GM18520 (cell line): ENCODE measurements around the gene ACAP1.
"Not testable (repeated sequence)": the region's sequence is repeated elsewhere in the genome, so short reads cannot be mapped to it uniquely, and the experiment has no call there.

ENCODE experiments used
- ATAC-seq: cut with Tn5 transposase; IDR thresholded peaks from one replicate; pipeline ENCODE4 v1.9.1; 2021; ENCODE audit not compliant: unreplicated experiment

ACAP1 gene

DNA sequence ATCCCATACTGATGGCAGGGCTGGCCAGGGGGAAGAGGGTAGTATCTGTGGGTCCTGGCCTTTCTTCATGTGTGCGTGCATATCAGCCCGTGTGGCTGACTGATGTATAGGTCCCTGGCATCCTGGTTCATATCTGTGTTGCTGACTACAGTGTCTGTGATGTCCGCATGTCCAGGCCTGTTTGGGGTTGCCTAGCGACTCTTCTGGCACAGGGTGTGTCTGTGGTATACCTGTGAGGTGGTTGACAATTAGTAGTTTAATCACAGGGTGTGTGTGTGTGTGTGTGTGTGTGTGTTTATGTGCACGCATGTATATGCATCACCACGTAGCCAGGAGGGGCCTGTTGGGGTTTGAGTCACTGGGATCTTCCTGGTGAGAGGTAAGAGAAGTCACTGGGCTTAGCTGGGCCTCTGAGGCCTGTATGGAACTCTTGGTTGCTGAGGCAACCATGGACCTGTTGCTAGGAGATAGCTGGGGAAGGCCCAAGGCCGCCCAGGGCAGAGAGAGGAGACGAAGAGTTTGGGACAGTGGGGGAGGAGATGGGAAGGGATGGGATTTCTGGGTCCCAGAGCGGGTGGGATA is 18.0 kb downstream of the ACAP1 start:
- no peak for ATAC-seq

GRCh38 chr17:7355053-7355452 is 18.7 kb downstream of the ACAP1 start, which contains the start of gene TMEM95:
TSS of gene TMEM95 (plus strand) at chr17:7355156. CDS start at chr17:7355205, 49 bp downstream.
- no peak for ATAC-seq

- no peak for ATAC-seq
Measured at GRCh38 chr17:7355573-7355972, 19.2 kb downstream of the ACAP1 start.

GRCh38 chr17:7356072-7356549 is 19.8 kb downstream of the ACAP1 start:
- no peak for ATAC-seq

- no peak for ATAC-seq
Measured at GRCh38 chr17:7356756-7357155, 20.4 kb downstream of the ACAP1 start.

GRCh38 chr17:7357381-7357780 is 21.1 kb downstream of the ACAP1 start:
- ATAC-seq = no peak

- no peak for ATAC-seq
Measured at GRCh38 chr17:7361906-7362305, 25.6 kb downstream of the ACAP1 start.

GRCh38 chr17:7363311-7363710 is 27.0 kb downstream of the ACAP1 start:
- ATAC-seq = no peak

- not testable (repeated sequence) for ATAC-seq
Measured at GRCh38 chr17:7365963-7366362, 29.6 kb downstream of the ACAP1 start.

GRCh38 chr17:7367083-7367482 is 30.8 kb downstream of the ACAP1 start:
- ATAC-seq = no peak

DNA sequence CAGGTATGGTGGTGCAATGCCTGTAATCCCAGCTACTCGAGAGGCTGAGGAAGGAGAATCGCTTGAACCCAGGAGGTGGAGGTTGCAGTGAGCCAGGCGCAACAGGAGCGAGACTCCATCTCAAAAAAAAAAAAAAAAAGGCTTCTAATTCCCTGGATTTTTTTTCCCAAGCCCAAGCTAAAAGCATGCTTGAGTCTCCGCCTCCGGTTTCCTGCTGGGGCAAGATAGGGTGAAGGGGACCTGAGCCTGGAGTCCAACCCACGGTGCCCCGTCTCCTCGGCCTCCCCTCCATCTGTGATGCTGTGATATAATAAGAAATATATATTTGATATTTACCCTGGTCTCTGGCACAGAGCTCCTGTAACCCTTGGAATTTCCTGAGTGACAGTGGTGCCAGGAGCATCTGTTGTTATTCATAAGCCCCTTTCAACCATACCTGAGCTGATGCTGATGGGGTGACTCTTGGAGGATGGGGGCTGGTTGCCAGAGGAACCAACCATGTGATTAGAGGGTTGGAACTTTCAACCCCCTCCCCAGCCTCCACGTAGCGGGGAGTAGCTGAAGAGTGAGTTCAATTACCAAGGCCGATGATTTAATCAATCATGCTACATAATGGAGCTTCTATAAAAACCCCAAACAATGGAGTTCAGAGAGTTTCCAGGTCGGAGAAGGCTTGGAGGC is 31.7 kb downstream of the ACAP1 start:
- ATAC-seq = no peak

GRCh38 chr17:7368599-7368994 is 32.3 kb downstream of the ACAP1 start:
- ATAC-seq = not testable (repeated sequence)

DNA sequence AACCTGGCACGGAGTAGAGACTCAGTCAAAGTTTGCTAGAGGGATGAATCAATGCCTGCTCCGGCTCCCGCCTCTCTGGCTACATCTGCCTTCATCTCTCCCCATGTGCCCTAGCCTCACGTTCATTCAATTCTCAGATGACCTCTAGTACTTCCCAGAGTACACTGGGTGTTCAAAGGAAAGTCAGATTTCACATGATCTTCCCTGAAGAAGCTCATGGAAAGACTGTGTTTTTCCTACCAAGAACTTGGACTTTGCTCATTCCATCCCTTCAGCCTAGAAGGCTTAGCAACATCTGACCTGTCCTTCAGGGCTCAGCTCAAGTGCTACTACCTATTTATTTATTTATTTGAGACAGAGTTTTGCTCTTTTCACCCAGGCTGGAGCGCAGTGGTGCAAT is 33.5 kb downstream of the ACAP1 start:
- ATAC-seq = no peak

DNA sequence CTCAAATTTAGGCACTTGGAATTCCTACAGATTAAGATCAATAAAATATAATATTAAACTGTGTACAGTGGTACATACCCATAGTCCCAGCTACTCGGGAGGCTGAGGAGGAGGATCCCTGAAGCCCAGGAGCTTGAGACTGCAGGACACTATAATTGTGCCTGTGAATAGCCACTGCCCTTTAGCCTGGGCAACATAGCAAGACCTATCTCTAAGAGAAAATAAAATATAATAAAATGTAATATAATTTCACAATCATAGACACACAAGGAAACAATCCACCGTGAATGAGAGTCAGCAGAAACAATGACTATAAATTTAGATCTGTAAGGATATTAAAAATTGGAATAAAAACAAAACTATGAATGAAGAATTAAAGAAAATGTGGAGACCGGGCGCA is 34.5 kb downstream of the ACAP1 start:
- ATAC-seq = no peak

DNA sequence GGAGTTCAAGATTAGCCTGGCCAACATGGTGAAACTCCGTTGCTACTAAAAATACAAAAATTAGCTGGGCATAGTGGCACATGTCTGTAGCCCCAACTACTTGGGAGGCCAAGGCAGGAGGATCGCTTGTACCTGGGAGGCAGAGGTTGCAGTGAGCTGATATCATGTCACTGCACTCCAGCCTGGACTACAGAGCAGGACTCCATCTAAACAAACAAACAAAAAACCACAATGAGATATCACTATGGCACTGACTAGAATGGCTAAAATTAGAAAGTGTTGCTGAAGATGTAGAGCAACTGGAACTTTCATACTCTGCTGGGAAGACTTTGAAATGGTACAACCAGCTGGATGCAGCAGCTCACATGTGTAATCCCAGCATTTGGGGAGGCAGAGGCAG is 38.0 kb downstream of the ACAP1 start:
- no peak for ATAC-seq

DNA sequence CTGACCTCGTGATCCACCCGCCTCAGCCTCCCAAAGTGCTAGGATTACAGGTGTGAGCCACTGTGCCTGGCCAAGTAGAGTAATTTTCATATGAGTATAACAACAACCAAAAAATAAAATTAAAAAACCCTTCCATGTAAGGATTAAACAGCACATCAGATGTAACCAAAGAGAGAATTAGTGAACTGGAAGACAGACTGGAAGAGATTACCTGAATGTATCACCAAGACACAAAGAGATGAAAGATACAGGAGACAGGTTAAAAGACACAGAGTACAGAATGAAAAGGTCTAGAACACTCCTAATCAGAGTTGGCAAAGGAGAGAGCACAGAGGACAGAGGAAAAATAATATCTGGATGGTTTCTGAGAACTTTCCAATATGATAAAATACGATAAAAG is 42.8 kb downstream of the ACAP1 start:
- ATAC-seq = no peak

DNA sequence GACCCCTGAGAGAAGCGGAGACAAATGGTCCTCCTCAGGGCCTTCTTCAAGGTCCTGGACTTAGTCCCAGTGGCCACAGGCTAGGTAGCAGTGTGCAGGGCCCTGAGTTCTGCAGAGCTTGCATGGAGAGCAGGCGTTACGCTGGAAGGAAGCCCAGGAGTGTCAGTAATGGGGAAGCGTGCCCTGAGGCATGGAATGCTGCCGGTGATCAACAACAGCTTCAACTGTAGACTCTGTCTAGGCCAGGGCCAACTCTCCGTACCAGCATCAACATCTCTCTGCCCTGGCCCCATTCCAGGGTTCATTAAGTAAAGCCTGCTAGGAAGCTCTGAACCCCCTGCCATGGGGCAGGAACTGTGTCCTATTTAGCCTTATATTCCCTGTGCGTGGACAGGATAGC is 44.0 kb downstream of the ACAP1 start:
- no peak for ATAC-seq

GRCh38 chr17:7380855-7381683 is 44.7 kb downstream of the ACAP1 start, which contains the start of gene TNK1:
TSS of gene TNK1 (plus strand) at chr17:7381089. CDS start at chr17:7382927, 1,838 bp downstream.
- ATAC-seq = no peak

GRCh38 chr17:7382901-7383300 is 46.6 kb downstream of the ACAP1 start:
- no peak for ATAC-seq

- ATAC-seq = no peak
Measured at GRCh38 chr17:7383371-7383741, 47.0 kb downstream of the ACAP1 start.

- peak; percentile 55 for ATAC-seq
Measured at GRCh38 chr17:7383742-7384488, 47.6 kb downstream of the ACAP1 start.
